SH-SY5Y (cell line): ENCODE results near the gene GLB1L.

Experiments
- GATA2 ChIP-seq: IDR thresholded peaks from 2 replicates; pipeline ENCODE4 v1.6.1; 2011; ENCODE audit warnings: mild to moderate bottlenecking, low read depth, low read length
- GATA3 ChIP-seq: IDR thresholded peaks from 2 replicates; pipeline ENCODE4 v1.6.1; 2011; ENCODE audit warnings: low read depth, mild to moderate bottlenecking, low read length, moderate library complexity

DNA sequence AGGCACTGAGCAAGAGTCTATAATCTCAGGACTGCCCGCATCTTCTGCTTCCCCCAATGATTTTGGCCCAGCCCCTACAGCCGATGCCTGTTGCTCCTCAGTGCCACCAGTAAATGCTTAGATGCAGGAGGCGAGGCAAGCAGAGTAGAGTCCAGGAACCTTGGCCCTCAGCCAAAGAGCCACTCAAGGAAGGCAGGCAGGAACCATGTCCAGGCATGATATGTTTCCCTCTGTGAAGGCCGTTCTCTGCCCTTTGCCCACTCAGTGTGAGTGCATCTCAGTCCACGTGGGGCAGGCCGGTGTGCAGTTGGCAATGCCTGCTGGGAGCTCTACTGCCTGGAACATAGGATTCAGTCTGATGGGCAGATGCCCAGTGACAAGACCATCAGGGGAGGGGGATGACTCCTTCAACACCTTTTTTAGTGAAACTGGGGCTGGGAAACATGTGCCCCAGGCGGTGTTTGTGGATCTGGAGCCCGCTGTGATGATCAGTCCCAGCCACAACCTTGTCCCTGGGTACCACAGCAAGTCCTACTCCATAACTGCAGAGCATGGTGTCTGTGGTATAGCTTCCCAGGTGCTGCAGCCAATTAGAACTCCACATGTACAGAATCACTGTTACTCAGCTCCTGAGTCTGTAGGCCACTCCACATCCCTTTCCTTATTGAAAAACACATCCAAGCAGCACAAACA, 24.3 kb upstream of the GLB1L start:
- no peak for TF ChIP-seq GATA2
- no peak for TF ChIP-seq GATA3
